ENCODE measurements around the gene LGALS3BP.
A peak's percentile ranks its signal among the peaks of the same experiment; 100 is the strongest.

LGALS3BP gene

GRCh38 chr17:79006046-79006445 lies 26.3 kb upstream of the LGALS3BP start:
- no peak for ATAC-seq
- H3K4me1 Mint-ChIP-seq: peaks cover 67% of the 10 kb centered on the region
- no peak overlapping the region for H3K4me3 Mint-ChIP-seq
- H3K9me3 Mint-ChIP-seq: no peaks in the 10 kb centered on the region
- no peak overlapping the region for H3K27ac Mint-ChIP-seq
- H3K36me3 Mint-ChIP-seq: peaks cover 17% of the 10 kb centered on the region
- H3K27me3 Mint-ChIP-seq: no peaks in the 10 kb centered on the region

DNA sequence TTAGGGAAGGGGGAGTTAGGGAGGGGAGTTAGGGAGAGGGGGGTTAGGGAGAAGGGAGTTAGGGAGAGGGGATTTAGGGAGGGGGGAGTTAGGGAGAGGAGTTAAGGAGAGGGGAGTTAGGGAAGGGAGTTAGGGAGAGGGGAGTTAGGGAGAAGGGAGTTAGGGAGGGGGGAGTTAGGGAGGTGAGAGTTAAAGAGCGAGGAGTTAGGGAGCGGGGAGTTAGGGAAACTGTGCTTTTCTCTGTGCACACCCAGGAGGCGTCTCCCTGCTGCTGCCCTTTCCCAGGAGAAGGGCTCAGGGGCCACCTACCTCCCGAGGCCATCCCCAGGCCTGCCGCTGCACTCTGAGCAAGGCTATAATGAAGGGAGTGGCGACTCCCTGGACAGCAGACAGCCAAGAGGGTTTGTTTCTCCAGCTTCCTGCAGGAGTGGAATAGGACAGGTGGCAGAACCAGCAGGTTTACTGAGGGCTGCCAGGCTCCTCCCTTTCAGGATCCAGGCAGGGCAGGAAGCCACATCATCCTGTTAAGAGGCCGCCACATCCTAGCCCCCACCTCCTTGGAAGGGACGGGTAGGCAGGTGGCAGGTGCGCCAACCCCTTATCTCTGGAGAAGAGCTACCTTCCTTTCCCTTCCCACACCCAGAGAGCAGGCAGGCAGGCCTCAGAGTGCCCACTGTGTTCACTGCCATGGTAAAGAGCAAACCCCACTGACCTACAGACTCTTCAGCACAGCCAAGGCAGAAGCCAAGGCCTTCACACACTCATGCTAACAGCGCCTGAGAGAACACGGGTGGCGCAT lies 25.5 kb upstream of the LGALS3BP start:
- Mint-ChIP-seq H3K36me3 (peaks cover 25% of the 10 kb centered on the region), H3K4me1 (peaks cover 65% of the 10 kb centered on the region), H3K4me3 (no peak overlapping the region), H3K9me3 (no peaks in the 10 kb centered on the region), H3K27me3 (no peaks in the 10 kb centered on the region), H3K27ac (no peak overlapping the region)
- no peak for ATAC-seq

DNA sequence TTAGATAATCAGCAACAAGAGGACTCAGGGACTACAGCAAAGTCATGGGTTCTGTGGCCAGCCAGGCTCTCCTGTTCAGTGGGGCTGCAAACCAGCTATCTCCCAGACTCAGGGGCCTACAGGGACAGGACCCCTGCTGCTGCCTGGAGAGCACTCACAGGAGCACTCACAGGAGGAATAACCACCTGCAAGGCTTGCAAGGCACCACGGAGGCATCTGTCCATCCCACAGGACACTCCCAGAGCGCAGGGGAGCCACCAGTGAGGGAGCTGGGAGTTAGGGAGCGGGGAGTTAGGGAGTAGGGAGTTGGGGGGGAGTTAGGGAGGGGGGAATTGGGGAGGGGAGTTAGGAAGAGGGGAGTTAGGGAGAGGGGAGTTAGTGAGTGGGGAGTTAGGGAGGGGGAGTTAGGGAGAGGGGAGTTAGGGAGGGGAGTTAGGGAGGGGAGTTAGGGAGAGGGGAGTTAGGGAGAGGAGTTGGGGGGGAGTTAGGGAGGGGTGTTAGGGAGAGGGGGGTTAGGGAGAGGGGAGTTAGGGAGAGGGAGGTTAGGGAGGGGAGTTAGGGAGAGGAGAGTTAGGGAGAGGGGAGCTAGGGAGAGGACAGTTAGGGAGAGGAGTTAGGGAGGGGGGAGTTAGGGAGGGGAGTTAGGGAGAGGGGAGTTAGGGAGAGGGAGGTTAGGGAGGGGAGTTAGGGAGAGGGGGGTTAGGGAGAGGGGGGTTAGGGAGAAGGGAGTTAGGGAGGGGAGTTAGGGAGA lies 24.1 kb upstream of the LGALS3BP start:
- Mint-ChIP-seq H3K27me3 (no peaks in the 10 kb centered on the region), H3K36me3 (peaks cover 30% of the 10 kb centered on the region), H3K4me3 (no peak overlapping the region), H3K27ac (peak overlapping the region; percentile 73), H3K4me1 (peaks cover 55% of the 10 kb centered on the region), H3K9me3 (no peaks in the 10 kb centered on the region)
- ATAC-seq: no peak

- Mint-ChIP-seq H3K4me1 (peaks cover 46% of the 10 kb centered on the region), H3K27ac (peak overlapping the region; percentile 73), H3K36me3 (peaks cover 39% of the 10 kb centered on the region), H3K4me3 (no peak overlapping the region), H3K27me3 (no peaks in the 10 kb centered on the region), H3K9me3 (no peaks in the 10 kb centered on the region)
- no peak for ATAC-seq
Observed at GRCh38 chr17:79002796-79003593, 23.3 kb upstream of the LGALS3BP start.

GRCh38 chr17:79002291-79002690 lies 22.6 kb upstream of the LGALS3BP start:
- H3K9me3 Mint-ChIP-seq: no peaks in the 10 kb centered on the region
- H3K4me3 Mint-ChIP-seq: no peak overlapping the region
- no peak for ATAC-seq
- H3K27me3 Mint-ChIP-seq: no peaks in the 10 kb centered on the region
- H3K4me1 Mint-ChIP-seq: peaks cover 39% of the 10 kb centered on the region
- peak overlapping the region; percentile 54 for H3K27ac Mint-ChIP-seq
- peaks cover 46% of the 10 kb centered on the region for H3K36me3 Mint-ChIP-seq

- H3K4me3 Mint-ChIP-seq: no peak overlapping the region
- peaks cover 51% of the 10 kb centered on the region for H3K36me3 Mint-ChIP-seq
- H3K9me3 Mint-ChIP-seq: no peaks in the 10 kb centered on the region
- H3K27ac Mint-ChIP-seq: peak overlapping the region; percentile 54
- peaks cover 31% of the 10 kb centered on the region for H3K4me1 Mint-ChIP-seq
- no peak for ATAC-seq
- H3K27me3 Mint-ChIP-seq: no peaks in the 10 kb centered on the region
Observed at GRCh38 chr17:79001190-79002020, 21.7 kb upstream of the LGALS3BP start.

GRCh38 chr17:79000396-79001189 lies 20.9 kb upstream of the LGALS3BP start:
- H3K9me3 Mint-ChIP-seq: no peaks in the 10 kb centered on the region

DNA sequence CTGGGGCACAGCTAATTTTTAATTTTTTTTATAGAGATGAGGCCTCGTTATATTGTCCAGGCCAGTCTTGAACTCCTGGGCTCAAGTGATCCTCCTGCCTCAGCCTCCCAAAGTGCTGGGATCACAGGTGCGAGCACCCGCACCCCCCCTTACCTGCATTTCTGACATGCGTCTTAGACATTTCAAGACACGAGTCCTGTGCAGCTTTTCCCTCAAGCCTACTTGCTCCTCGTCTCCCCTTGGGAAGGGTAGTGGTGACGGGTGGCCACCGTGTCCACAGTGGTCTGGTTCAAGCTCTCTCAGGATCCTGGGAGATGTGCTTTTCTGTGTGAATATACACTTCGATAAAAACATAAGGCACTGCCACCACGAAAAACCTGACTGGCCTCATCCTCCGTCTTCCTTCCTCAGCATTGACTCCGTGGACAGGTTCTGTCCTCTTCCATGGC lies 20.2 kb upstream of the LGALS3BP start:
- ATAC-seq: no peak
- Mint-ChIP-seq H3K27ac (no peak overlapping the region), H3K4me3 (no peak overlapping the region), H3K27me3 (no peaks in the 10 kb centered on the region), H3K4me1 (peaks cover 24% of the 10 kb centered on the region), H3K36me3 (peaks cover 64% of the 10 kb centered on the region), H3K9me3 (no peaks in the 10 kb centered on the region)

More at GRCh38 chr17:79000396-79001189, 20.9 kb upstream of the LGALS3BP start:
- H3K4me1 Mint-ChIP-seq: peaks cover 24% of the 10 kb centered on the region
- H3K36me3 Mint-ChIP-seq: peaks cover 58% of the 10 kb centered on the region
- H3K27ac Mint-ChIP-seq: no peak overlapping the region
- no peak for ATAC-seq
- H3K27me3 Mint-ChIP-seq: no peaks in the 10 kb centered on the region
- no peak overlapping the region for H3K4me3 Mint-ChIP-seq

DNA sequence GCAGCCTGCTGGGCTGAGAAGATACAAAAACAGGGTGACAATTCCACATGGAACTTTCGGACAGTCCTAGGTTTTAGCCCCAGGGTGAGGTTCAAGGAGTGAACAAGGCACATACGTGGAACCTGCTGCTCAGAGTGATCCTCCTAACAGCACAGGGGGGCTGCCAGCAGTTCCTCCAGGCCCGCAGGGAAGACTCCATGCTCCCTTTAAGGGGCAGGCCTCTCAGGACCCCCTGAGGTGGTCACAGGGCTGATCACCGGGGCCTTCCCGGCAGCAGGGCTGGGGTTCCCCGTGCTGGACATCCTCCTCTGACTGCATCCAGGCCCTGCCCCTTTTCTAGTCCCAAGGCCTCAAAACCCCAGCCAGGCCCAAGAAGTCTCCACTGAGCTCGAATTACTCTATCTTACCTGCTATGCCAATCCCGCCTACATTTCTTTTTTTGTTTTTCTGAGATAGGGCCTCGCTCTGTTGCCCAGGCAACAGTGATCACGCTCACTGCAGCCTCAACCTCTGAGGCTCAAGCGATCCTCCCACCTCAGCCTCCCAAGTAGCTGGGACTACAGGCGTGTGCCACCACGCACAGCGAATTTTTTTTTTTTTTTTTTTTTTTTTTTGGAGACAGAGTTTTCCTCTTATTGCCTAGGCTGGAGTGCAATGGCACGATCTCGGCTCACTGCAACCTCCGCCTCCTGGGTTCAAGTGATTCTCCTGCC lies 19.5 kb upstream of the LGALS3BP start:
- H3K27ac Mint-ChIP-seq: no peak overlapping the region
- no peak overlapping the region for H3K4me3 Mint-ChIP-seq
- H3K36me3 Mint-ChIP-seq: peaks cover 72% of the 10 kb centered on the region
- peaks cover 24% of the 10 kb centered on the region for H3K4me1 Mint-ChIP-seq
- no peaks in the 10 kb centered on the region for H3K27me3 Mint-ChIP-seq
- no peak for ATAC-seq
- H3K9me3 Mint-ChIP-seq: no peaks in the 10 kb centered on the region

DNA sequence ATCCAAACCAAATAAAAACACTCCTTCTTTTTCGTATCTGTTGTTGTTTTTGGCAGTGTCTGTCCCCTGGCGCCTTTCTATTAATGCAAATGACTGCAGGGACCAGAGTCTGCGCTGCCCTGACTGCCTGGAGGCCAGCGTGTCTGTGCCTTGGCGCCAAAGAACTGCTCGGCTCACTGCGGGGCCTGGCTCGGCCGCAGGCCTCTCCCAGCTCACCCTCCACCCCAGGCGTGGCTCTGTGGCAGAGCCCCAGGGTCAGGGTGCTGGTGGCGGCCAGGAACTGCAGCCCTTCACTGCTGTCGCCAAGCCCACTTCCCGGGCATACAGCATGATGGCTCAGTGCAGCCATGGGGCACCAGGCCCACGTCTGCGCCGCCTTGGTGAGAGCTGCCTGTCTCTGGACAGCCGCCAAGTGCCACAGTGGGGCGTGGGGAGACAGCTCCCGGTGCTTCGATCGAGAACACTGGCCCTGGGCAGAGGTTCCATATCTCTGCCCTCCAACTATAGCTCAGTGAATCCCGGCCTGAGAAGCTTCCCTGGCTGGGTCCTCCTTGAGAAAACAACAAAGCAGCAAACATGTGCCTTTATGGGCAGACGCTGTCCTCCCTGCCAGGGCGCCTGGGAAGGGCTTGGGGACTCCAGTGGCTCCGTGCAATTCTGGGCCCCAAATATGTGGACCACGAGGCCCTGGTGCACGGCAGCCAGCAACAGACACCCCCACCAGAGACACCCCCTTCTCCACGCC lies 18.8 kb upstream of the LGALS3BP start:
- Mint-ChIP-seq H3K4me1 (peaks cover 20% of the 10 kb centered on the region), H3K27me3 (no peaks in the 10 kb centered on the region), H3K36me3 (peaks cover 75% of the 10 kb centered on the region), H3K4me3 (no peak overlapping the region), H3K9me3 (no peaks in the 10 kb centered on the region), H3K27ac (no peak overlapping the region)
- no peak for ATAC-seq

- H3K27me3 Mint-ChIP-seq: no peaks in the 10 kb centered on the region
Observed at GRCh38 chr17:78997881-78998280, 18.2 kb upstream of the LGALS3BP start.

GRCh38 chr17:78997231-78997741 lies 17.6 kb upstream of the LGALS3BP start:
- H3K9me3 Mint-ChIP-seq: no peaks in the 10 kb centered on the region
- H3K4me3 Mint-ChIP-seq: no peak overlapping the region
- H3K4me1 Mint-ChIP-seq: peaks cover 18% of the 10 kb centered on the region
- H3K27ac Mint-ChIP-seq: no peak overlapping the region
- H3K27me3 Mint-ChIP-seq: no peaks in the 10 kb centered on the region
- ATAC-seq: no peak
- H3K36me3 Mint-ChIP-seq: peaks cover 79% of the 10 kb centered on the region

More at GRCh38 chr17:78997881-78998280, 18.2 kb upstream of the LGALS3BP start:
- peaks cover 79% of the 10 kb centered on the region for H3K36me3 Mint-ChIP-seq
- no peak for ATAC-seq
- no peak overlapping the region for H3K27ac Mint-ChIP-seq
- peaks cover 21% of the 10 kb centered on the region for H3K4me1 Mint-ChIP-seq
- no peak overlapping the region for H3K4me3 Mint-ChIP-seq
- no peaks in the 10 kb centered on the region for H3K9me3 Mint-ChIP-seq

GRCh38 chr17:78996781-78997201 lies 17.1 kb upstream of the LGALS3BP start:
- Mint-ChIP-seq H3K36me3 (peaks cover 78% of the 10 kb centered on the region), H3K4me1 (peaks cover 13% of the 10 kb centered on the region), H3K27ac (no peak overlapping the region), H3K27me3 (no peaks in the 10 kb centered on the region), H3K4me3 (no peak overlapping the region), H3K9me3 (no peaks in the 10 kb centered on the region)
- ATAC-seq: no peak

Measured in stimulated activated memory B cell treated with anti-CD40 and anti-IgM and Interleukin-4, amounts not matched to agents 10 μg/mL and 1 μg/mL and 100 μg/mL, for 72 hours (primary cell).